Lower leg skin (tissue), 3 donors: ENCODE results near the gene SDK1.

Experiments used
- CTCF ChIP-seq, 3 donors: fragments of 450-650 bp; IDR thresholded peaks; one replicate each; pipeline ENCODE4 v1.5.1; 2016; ENCODE audit warnings: antibody characterized with exemption in 3 of 3, mild to moderate bottlenecking in 3 of 3, moderate library complexity in 2 of 3
- POLR2A ChIP-seq, 2 donors: fragments of 450-650 bp; IDR thresholded peaks; one replicate each; pipeline ENCODE4 v1.6.1; 2016 to 2017; ENCODE audit warnings: antibody characterized with exemption in 2 of 2, mild to moderate bottlenecking in 1 of 2, moderate library complexity in 1 of 2

GRCh38 chr7:4025210-4025609 lies 724.2 kb downstream of the SDK1 start:
- TF ChIP-seq CTCF (IDR thresholded peaks at IDR 0.05) (no peak), POLR2A (IDR thresholded peaks at IDR 0.05) (no peak)
